ENCODE data around the gene RUVBL1. TPM values are rescaled to one million over a fixed set of nuclear protein-coding genes. Genes with fewer than 3 reads are reported as not detected.
A peak's percentile ranks its signal among the peaks of the same experiment; 100 is the strongest.

RUVBL1 gene
- total RNA-seq, 1 donor from 2014 or later: 17.0 TPM

DNA sequence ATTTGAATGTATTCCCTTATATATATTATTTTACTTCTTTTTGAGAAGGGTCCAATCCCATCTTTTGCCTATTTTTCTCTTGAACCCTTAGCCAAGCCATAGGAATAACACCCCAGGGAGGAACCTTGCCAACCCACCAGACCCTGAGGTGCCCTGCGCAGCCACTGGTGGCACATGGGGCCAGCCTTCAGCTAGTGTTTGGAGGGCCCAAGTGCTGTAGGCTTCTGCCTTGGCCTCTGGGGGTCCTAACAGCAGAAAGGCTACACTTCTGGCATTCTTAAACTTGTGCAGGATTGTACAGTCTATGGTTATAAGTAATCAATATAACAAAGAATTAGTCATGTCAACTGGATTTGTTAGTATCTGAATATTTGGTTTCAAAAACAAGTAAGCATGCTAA lies 34.5 kb downstream of the RUVBL1 start:
- no peak overlapping the region for H3K4me3 ChIP-seq
- no peaks in the 10 kb centered on the region for H3K9me3 ChIP-seq
- TF ChIP-seq CTCF (IDR thresholded peaks at IDR 0.05): no peak
- H3K27me3 ChIP-seq: no peaks in the 10 kb centered on the region
- peaks cover 7% of the 10 kb centered on the region for H3K36me3 ChIP-seq
- H3K4me1 ChIP-seq: no peaks in the 10 kb centered on the region
- intact Hi-C loops (cut with DNase I): no loop called here
- H3K27ac ChIP-seq: no peak overlapping the region
- no peak for ATAC-seq
- DNase-seq: no peak

DNA sequence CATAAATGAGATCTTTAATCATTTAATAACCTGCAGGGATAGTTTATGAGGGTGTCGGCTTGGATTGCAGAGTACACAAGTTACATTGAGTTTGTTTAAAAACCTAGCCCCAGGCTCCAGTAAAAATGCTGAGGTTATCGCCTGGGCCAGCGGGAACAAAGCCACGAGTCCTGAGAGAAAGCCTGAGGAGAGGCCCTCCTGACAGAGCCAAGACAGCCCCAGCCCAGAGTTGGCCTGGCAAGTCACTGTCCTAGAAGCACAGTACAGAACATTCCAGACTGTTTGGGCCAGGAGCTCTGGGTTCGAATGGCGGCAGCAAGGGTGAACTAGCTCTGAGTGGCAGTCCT lies 39.0 kb downstream of the RUVBL1 start:
- Histone ChIP-seq H3K4me1 (no peaks in the 10 kb centered on the region), H3K9me3 (no peaks in the 10 kb centered on the region), H3K27ac (no peak overlapping the region), H3K36me3 (no peaks in the 10 kb centered on the region), H3K4me3 (no peak overlapping the region), H3K27me3 (no peaks in the 10 kb centered on the region)
- DNase-seq (peak; percentile 32), ATAC-seq (no peak)
- no peak for TF ChIP-seq CTCF (IDR thresholded peaks at IDR 0.05)
- intact Hi-C loops (cut with DNase I): no loop called here

- intact Hi-C loops (cut with DNase I): no loop called here
- Histone ChIP-seq H3K4me1 (no peaks in the 10 kb centered on the region), H3K36me3 (no peaks in the 10 kb centered on the region), H3K4me3 (no peak overlapping the region), H3K27me3 (no peaks in the 10 kb centered on the region), H3K9me3 (no peaks in the 10 kb centered on the region), H3K27ac (no peak overlapping the region)
- TF ChIP-seq CTCF (IDR thresholded peaks at IDR 0.05): no peak
- ATAC-seq (no peak), DNase-seq (peak; percentile 26)
Observed at GRCh38 chr3:128083980-128084674, 39.5 kb downstream of the RUVBL1 start.

DNA sequence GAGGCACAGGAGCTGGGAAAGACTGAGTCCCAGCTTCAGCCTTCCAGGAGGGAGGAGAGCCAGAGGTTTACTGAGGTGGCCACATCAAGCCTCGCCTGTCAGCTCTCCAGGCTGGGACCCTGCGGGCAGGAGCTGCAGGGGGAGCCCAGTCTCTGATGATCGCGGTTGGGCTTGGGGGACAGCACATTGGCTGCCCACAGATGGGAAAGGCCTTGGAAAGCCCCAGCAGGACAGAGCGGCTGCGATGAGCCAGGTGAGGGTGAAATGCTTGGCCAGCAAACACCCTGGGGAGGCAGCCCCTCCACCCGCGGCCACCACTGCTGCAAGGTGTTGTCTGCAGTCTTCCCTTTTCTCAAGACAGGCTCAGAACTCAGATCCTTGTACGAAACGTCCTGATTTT lies 40.2 kb downstream of the RUVBL1 start:
- no peak for TF ChIP-seq CTCF (IDR thresholded peaks at IDR 0.05)
- ATAC-seq: no peak
- Histone ChIP-seq H3K27ac (no peak overlapping the region), H3K9me3 (no peaks in the 10 kb centered on the region), H3K36me3 (no peaks in the 10 kb centered on the region), H3K27me3 (no peaks in the 10 kb centered on the region), H3K4me1 (no peaks in the 10 kb centered on the region), H3K4me3 (no peak overlapping the region)
- DNase-seq: peak; percentile 61
- intact Hi-C loops (cut with DNase I): no loop called here

DNA sequence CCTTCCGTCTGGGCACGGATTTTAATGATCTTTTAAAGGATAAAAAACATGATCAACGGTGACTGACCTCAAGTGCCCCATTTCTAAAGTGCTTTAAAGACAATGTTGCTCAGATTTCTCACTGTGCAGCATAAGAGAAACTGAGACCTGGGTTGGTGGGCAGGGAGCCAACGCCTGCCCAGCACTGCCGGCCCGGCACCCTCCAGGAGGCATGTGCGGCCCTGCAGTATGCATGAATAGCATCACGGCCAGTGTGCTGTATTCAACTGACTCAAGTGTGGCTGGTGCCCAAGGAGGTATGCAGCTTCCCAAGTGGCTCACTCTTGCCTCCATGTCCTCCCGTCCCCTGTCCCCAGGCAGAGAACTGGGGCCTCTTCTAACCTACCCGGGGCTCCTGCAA lies 41.1 kb downstream of the RUVBL1 start:
- DNase-seq (peak; percentile 29), ATAC-seq (no peak)
- Histone ChIP-seq H3K27ac (no peak overlapping the region), H3K4me1 (peaks cover 4% of the 10 kb centered on the region), H3K27me3 (no peaks in the 10 kb centered on the region), H3K36me3 (no peaks in the 10 kb centered on the region), H3K4me3 (no peak overlapping the region), H3K9me3 (no peaks in the 10 kb centered on the region)
- no peak for TF ChIP-seq CTCF (IDR thresholded peaks at IDR 0.05)
- intact Hi-C loops (cut with DNase I): no loop called here

- no peaks in the 10 kb centered on the region for H3K36me3 ChIP-seq
- intact Hi-C loops (cut with DNase I): no loop called here
- ATAC-seq: no peak
- H3K27ac ChIP-seq: no peak overlapping the region
- no peak for TF ChIP-seq CTCF (IDR thresholded peaks at IDR 0.05)
- DNase-seq: no peak
- H3K27me3 ChIP-seq: no peaks in the 10 kb centered on the region
- no peak overlapping the region for H3K4me3 ChIP-seq
- peaks cover 8% of the 10 kb centered on the region for H3K4me1 ChIP-seq
- no peaks in the 10 kb centered on the region for H3K9me3 ChIP-seq
Observed at GRCh38 chr3:128081846-128082245, 41.8 kb downstream of the RUVBL1 start.

Measured in upper lobe of right lung (tissue), 1 donor.